NCI-H2029 (cell line): ENCODE data around the gene PKNOX2.

Source experiments
- DNase-seq: peaks from one replicate; lab custom pipeline; 2025; lab: John Stamatoyannopoulos, UW

The PKNOX2 gene

GRCh38 chr11:125173556-125173955 is 9.0 kb downstream of the PKNOX2 start:
- DNase-seq: no peak

GRCh38 chr11:125174057-125174456 is 9.5 kb downstream of the PKNOX2 start:
- DNase-seq: no peak

- DNase-seq: no peak
Measured at GRCh38 chr11:125174686-125175085, 10.1 kb downstream of the PKNOX2 start.

GRCh38 chr11:125175166-125175565 is 10.6 kb downstream of the PKNOX2 start:
- DNase-seq: no peak

GRCh38 chr11:125175896-125176575 is 11.5 kb downstream of the PKNOX2 start:
- DNase-seq: no peak

- no peak for DNase-seq
Measured at GRCh38 chr11:125176866-125177265, 12.3 kb downstream of the PKNOX2 start.

- no peak for DNase-seq
Measured at GRCh38 chr11:125177543-125177942, 13.0 kb downstream of the PKNOX2 start.

GRCh38 chr11:125179346-125179745 is 14.8 kb downstream of the PKNOX2 start:
- no peak for DNase-seq

- DNase-seq: no peak
Measured at GRCh38 chr11:125179895-125180294, 15.3 kb downstream of the PKNOX2 start.

- no peak for DNase-seq
Measured at GRCh38 chr11:125180413-125181305, 16.1 kb downstream of the PKNOX2 start.

GRCh38 chr11:125182573-125182972 is 18.0 kb downstream of the PKNOX2 start:
- DNase-seq: no peak

GRCh38 chr11:125183641-125184040 is 19.1 kb downstream of the PKNOX2 start:
- DNase-seq: no peak

- DNase-seq: no peak
Measured at GRCh38 chr11:125188021-125188420, 23.5 kb downstream of the PKNOX2 start.

GRCh38 chr11:125190566-125190965 is 26.0 kb downstream of the PKNOX2 start:
- DNase-seq: no peak

GRCh38 chr11:125192183-125192582 is 27.6 kb downstream of the PKNOX2 start:
- no peak for DNase-seq

- no peak for DNase-seq
Measured at GRCh38 chr11:125192717-125193415, 28.3 kb downstream of the PKNOX2 start.

- no peak for DNase-seq
Measured at GRCh38 chr11:125193416-125193726, 28.8 kb downstream of the PKNOX2 start.

- DNase-seq: no peak
Measured at GRCh38 chr11:125193841-125194240, 29.3 kb downstream of the PKNOX2 start.

GRCh38 chr11:125199915-125200314 is 35.4 kb downstream of the PKNOX2 start:
- no peak for DNase-seq

- DNase-seq: no peak
Measured at GRCh38 chr11:125200441-125200840, 35.9 kb downstream of the PKNOX2 start.

GRCh38 chr11:125201525-125202141 is 37.1 kb downstream of the PKNOX2 start:
- DNase-seq: no peak

- DNase-seq: no peak
Measured at GRCh38 chr11:125202362-125202880, 37.9 kb downstream of the PKNOX2 start.
